HG02642 (cell line): ENCODE data around the gene HHIP.

Experiments used
- ATAC-seq: cut with Tn5 transposase; IDR thresholded peaks from one replicate; pipeline ENCODE4 v1.9.1; 2021; ENCODE audit warnings: mild to moderate bottlenecking; ENCODE audit not compliant: unreplicated experiment, poor library complexity

HHIP gene

DNA sequence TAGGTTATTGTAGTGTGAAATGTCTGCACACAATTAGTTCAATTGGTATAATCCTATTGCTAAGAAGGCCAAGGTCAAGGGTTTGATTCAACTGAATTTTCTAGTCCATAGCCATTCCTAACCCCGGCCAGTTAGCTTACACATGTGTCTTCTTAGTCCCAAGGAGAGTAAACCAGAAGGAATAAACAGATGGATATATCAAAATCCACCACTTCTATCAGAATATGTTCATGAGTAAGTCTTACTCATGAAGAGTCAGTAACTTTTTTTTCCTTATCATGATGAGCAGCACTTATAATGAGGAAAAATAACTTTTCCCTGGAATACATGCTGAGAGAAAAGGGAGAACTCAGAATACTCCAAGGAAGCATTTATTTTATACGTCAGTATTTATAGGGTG is 9.5 kb downstream of the HHIP start:
- no peak for ATAC-seq

DNA sequence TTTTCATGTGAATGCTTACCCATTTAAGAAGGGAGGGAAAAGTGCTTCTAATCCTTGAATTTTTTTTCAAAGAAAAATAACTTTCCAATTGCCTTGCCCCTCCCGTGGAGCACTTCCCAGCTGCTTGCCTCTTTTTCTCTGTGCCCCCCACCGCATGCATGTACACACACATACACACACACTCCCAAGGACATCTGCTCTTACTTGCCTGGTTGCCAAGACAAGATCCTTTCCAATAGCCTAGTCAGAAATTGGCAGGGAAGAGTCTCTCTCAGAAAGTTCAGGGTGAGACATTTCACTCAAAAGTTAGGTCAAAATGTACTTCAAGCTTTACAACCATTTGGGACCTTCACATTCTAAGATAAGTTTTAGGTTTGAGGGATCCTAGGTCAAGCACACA is 10.9 kb downstream of the HHIP start:
- ATAC-seq = no peak

DNA sequence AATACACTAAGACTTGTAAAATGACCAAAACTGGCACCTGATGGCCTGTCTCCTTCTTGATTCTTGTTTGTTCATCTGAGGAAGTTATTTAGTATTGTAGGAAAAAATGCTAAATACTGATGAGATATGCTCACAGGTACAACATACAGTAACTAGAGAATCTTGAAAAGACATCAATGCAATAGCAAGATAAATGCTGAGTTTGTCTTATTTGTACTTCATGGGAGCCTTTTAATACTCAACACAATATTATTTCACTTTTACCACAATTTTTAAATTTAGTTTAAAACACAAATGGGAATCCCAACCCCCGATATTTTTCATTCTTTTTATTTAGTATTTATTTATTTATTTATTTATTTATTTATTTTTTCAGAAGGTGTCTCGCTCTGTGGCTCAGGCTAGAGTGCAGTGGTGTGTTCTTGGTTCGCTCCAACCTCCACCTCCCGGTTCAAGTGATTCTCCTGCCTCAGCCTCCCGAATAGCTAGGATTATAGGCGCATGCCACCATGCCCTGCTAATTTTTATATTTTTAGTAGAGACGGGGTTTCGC is 12.1 kb downstream of the HHIP start:
- ATAC-seq = no peak

DNA sequence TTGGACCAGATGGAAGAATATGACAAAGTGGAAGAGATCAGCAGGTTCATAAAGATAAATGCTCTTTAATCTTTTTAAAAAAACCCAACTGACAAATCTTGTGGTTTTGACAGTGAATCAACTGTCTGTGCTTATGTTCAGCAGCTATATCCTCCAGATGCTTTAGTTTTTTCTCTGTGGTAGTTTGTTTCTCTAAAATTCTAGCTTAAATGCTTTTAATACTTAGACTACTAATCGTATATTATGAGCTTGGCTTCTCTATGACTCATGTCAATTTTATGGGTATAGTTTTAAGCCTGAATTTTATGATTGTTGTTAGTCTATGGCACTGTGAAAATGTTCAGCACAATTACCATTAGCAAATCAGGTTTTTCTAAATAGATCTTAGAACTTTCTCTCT is 12.9 kb downstream of the HHIP start:
- ATAC-seq = no peak

DNA sequence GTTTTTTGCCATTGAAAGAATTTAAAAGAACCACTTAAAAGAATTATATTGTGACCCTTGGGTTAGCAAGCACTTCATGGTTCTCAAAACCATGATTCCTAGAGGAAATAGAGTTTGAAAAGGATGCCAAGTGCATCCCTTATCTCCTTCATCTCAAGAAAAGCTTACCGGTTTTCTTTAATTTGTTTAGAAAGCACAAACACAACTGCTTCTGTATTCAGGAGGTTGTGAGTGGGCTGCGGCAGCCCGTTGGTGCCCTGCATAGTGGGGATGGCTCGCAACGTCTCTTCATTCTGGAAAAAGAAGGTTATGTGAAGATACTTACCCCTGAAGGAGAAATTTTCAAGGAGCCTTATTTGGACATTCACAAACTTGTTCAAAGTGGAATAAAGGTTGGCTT is 13.5 kb downstream of the HHIP start:
- ATAC-seq = no peak

DNA sequence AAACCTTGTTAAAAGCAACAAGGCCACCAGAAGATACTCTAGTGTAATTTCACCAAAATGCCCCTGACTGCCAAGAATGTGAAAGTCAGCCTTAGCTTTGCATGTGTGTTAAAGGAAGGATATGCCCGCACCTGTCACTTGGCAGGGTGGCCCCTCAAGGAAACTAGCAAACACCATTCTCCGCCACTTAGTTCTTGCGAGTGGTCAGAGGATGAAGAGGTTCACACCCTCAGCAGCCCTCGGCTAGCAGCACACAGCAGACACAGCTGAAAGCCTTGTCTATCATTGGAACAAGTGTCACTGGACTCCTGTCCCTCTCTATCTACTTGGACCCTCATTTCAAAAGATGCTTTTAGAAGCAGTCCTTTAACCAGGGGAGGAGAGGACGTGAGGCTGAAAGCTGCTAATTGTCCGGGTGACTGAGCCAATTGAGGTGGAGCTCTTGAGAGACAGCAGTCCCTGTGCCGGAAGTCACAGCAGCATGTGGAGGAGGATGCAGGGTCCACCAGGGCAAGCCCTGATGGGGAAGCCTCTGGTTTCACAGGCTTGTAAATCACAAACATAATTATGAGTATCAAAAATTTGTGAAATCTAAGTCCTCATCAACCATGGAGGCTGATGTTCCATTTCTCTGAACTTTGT is 18.0 kb downstream of the HHIP start:
- ATAC-seq = no peak

DNA sequence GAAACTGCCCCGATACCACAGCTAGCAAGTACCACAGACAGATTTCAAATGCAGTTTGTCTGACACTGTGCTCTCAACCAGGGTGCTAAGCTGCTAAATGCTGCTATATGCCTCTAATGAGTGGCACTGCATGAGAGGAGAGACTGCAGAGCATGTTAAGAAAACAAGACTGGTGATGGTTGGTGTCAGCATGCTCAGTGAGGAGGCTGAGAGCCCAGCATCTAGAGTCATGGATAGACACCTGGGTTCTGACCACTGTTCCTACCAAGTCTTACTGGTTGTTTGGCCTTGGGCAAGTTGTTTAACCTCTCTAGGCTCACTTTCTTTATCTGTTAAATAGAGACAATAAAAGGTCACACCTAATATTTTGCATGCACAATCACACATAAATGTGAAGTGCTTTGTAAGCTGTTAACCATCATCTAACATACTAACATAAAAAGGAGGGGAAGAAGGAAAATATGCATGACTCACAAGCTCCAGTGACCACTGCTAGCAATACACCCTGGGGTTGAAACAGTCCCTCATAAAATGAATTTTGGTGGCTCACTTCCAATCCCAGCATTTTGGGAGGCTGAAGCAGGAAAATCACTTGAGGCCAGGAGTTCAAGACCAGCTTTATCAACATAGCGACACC is 20.7 kb downstream of the HHIP start:
- no peak for ATAC-seq

DNA sequence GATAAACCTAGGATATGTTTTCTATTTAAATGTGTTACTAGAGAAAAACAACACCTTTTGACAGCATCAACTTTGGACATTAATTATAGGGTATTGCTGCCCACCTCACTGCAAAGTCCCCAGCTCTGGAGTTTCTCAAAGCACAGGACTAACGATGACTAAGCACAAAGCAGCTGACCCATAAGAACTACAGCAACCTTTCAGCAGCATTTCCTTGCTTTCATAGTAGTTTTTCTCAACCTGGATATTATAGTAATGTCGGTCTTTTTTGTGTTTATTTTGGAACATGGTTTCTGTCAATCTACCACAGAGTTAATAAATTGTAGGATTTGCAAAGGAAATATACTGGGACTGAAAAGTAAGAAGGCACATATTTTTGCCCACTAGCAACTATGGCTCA is 21.5 kb downstream of the HHIP start:
- no peak for ATAC-seq

DNA sequence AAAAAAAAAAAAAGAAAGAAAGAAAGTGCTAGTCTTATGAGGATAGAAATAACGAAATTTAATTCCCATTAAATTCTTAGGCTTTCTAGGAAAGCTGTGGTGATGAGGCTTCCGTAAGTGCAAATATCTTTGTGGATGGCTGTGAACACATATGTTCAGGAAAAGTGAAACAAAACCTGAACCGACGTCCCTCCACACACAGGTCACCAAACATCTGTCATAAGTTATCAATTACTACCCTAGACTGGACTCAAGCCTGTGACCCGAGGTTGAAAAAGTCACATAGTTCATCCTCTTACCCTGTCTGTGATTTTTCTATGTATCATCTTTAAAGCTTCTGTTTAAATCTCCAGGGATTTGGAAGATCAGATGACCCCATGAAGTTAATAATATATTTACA is 24.8 kb downstream of the HHIP start:
- ATAC-seq = no peak

DNA sequence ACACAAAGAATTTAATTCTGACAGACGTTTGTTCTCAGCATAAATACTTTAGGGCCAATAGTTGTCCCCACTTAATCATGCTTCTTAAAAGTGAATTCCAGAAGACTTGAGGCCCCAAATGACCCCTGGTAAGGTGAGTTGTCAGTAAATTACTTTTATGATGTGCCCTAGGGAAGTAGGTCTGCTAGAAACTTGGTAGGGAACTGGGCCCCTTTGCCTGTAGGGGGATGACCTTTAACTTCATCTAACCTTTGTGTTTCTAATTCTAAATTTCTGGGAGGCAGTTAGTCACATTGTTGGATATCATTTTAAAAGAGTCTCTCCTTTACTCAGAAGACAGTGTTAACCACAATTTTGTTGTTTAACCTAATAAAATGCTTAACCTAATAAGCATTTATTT is 28.8 kb downstream of the HHIP start:
- no peak for ATAC-seq

DNA sequence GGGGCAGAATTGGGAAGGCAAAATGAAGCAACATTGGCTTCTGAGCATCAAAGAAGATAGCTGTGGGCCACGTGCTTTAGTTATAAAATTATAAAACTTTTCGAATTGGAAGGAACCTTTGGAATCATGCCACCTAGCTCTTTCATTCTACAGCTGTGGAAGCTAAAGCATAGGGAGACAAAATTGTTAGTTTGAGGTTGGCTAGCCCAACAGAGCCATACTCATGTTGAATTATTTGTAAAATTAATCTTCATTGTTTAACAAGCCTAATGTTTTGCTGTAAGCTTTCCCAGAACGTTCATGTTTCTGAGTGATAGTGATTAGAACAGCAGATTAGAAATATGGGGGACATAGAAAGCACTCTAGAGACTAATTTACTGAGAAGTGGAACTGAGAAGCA is 35.9 kb downstream of the HHIP start:
- no peak for ATAC-seq

DNA sequence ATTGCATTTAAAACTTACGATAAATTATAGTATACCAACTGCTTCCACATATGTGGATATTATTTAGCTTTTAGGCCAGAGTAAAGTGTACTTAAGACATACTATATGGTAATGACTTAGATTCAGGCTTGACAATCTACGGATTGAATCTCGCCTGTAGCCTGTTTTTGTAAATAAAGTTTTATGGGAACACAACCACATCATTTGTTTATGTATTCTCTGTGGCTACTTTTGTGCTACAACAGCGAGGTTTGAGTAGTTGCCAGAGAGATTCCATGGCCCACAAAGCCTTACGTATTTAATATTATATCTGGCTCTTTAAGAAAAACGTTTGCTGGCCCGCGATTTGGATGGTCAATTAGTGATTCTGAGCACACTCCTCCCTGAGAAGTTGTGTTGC is 37.6 kb downstream of the HHIP start:
- ATAC-seq = no peak

DNA sequence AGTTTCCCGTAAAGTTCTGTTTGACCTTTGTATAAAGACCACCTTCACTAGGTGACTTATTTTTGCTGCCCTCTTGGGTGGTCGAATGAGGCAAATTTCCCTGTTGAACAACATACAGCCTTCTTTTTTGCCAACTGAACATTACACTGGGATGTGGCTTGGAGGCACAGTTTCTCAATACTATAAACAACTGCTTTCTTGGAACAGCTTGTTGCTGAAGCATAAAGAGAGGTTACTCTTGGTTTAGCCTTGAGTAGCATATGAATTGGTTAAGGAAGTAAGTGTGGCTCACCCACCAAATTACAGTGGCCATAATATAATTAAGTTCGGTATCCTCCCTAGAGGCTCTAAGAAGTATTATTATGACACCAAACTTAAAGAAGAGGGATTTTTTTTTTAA is 40.0 kb downstream of the HHIP start:
- no peak for ATAC-seq

DNA sequence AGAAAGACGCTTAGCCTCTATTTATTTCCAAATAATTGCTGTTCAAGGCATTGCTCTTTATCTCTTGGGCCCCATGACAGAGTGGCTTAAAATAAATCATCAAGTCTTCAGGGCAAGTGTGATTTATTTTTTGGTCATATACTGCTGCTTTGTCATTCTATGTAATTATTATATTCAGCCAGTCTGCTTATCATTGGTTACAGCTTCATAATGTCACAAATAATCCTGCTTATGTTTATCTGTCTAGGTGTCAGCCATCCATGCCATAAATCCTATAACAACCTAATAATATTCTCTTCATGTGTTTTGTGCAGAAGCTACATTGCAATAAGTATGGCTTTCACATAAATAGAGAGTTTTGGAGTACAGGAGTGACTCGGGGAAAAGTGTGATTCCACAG is 41.0 kb downstream of the HHIP start:
- ATAC-seq = no peak

DNA sequence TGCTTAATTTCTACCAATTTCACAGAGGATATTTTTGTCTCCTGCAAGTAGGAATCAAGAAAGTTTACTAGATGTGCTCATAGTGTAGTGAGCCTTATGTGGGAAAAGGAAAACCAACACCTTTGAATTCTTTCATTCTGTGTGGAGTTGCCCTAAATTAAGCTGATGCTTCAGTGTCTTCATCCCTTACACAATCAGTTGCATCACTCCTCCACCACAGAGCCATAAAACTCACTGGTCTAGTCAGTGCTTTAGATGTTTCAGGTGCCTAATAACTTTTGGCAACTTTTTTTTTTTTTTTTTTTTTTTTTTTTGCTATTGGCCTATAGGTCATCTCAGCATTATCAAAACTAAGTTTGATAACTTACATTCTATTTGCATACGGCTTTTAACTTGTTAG is 41.5 kb downstream of the HHIP start:
- ATAC-seq = no peak

DNA sequence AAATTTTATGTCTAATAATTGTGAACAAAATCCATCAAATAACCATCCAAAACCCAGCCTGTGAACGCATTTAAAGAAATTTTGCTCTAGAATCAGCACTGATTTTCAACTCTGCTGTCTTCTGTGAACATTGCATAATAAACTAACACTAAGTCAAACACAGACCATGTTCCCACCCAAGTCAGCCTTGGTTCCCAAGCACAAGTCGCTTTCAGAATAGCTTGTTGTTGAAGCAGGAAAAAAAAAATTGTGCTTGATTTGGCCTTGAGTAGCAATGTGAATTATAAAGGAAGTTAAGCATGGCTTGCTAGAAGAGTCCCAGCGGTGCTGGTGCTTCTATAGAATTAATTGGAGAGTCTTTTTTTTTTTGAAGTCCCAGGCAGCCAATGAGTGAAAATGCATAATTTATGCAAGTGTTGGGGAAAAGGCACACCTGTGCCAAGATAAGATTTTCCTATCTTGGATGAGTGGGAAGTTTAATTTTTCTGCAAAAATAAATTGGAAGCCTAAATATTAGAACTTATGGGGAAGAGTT is 42.1 kb downstream of the HHIP start:
- ATAC-seq = no peak

DNA sequence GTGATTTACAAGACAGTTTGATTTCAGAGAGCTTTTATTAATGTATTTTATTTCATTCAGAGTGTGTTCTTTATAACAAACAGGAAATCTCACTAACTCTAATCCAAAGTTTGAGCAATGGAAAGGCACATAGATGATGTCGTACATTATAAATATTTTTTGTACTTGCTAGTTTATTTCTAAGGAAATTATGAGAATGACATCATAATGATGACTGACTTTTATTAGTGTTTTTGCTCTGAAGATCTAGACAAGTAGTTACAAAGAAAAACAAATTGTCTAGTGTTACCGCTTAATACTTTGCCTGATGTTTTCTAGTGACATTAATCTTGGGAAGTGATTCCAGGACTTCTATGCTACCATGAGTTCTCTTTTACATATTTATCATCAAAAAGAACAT is 43.2 kb downstream of the HHIP start:
- no peak for ATAC-seq

DNA sequence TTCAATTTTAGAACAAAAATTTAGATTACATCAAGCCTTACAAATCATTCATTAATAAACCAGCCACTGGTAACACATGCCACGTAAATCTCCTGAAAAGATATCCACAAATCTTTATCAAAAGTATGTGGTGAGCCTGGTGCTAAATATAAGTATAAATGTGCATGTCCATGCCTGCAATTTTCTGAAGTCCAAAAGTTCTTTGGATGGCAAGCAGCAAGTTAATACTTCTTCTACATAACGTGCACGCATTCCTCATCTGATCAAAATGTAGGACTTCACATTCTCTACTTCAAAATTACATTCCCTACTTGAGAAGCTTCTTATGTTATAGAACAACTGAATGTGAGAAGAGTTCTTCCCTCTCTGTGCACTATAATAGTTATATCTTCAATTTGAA is 49.8 kb downstream of the HHIP start:
- no peak for ATAC-seq

DNA sequence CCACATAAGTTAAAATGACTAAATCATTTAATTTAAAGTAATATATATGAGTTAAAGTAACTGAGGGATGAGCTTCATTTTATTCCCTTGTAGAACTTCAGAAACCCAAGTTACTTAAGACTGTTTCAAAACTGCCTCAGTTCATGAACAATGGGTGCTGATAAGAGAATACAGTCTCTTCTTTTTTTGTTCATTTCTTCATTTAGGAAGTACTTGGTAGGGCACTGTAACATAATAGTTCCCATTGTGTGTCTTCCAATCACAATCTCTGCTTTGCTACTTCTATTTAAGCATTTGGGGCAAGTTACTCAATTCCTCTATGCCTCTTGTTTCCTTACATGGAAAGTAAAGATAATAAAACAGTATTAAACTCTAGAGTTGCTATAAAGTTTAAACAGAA is 50.4 kb downstream of the HHIP start:
- ATAC-seq = no peak

DNA sequence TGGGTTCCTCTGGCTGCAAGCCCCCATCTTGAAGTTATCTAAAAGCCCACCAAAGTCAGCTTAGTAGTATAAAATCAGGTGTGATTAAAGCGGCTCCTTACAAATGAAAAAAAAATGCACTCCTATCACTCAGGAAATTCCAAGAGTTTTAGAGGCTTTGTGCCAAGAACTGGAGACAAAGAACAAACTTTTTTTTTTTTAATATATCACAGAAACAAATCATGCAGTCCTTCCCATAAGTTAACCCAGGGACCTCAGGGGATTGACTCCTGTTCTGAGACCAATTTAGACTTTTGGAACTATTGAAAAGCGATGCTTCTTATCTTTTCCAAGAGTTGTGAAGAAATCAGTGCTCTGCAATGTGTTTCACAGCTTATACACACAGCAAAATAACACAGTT is 53.6 kb downstream of the HHIP start:
- no peak for ATAC-seq

DNA sequence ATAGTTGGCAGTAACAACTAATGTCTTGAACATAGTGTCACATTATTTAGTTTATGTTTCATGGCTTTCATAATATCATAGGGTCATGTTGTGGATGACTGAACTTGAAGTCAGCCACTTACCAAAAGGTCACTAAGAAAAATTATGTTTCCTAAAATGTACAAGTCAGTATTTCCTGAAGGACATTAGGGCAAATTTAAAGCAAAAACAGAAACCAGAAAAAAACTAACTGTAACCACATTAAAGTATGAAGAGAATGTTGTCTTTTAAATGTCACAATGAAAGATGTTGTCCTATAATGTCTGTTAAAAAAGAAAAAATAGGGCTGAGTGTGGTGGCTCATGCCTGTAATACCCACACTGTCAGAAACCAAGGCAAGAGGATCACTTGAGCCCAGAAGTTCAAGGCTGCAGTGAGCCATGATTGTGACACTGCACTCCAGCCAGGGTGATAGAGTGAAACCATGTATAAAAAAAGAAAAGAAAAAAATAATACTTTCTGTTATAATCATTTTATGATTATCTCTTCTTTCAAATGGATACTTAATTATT is 55.8 kb downstream of the HHIP start:
- ATAC-seq = no peak

DNA sequence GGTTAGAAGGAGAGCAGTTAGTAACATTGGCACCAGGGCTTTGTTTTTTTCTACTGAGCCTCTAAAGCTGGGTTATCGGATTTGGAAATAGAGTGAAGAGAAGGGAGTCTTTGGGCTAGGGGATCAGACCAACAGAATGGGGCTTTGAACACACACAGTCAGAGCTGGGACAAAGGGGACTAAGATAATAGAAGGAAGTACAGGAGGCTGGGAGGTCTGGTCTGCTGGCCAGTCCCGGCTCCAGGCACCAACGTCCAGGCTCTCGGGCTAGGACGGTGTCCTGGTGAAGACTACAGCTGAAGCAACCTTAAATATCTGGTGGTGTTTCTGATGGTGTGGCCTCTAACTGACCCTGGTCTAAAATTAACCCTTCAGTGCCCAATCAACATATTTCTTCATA is 57.5 kb downstream of the HHIP start:
- ATAC-seq = no peak
